Ammon's horn (tissue), 1 donor: Measurements from ENCODE around the gene SDC1.

Experiments used
- DNase-seq: peaks from one replicate; pipeline ENCODE4 v3.0.0-alpha.2; 2016; ENCODE audit warnings: low spot score

SDC1 gene

GRCh38 chr2:20169796-20170703 lies 54.9 kb downstream of the SDC1 start:
- no peak for DNase-seq

GRCh38 chr2:20168727-20169696 lies 55.9 kb downstream of the SDC1 start:
- no peak for DNase-seq

- no peak for DNase-seq
Measured at GRCh38 chr2:20168048-20168726, 56.7 kb downstream of the SDC1 start.

GRCh38 chr2:20167356-20167755 lies 57.6 kb downstream of the SDC1 start:
- no peak for DNase-seq

- no peak for DNase-seq
Measured at GRCh38 chr2:20165677-20166509, 59.0 kb downstream of the SDC1 start.

GRCh38 chr2:20164734-20165478 lies 60.0 kb downstream of the SDC1 start:
- DNase-seq, result no peak

GRCh38 chr2:20164061-20164733 lies 60.7 kb downstream of the SDC1 start:
- no peak for DNase-seq

- DNase-seq, result no peak
Measured at GRCh38 chr2:20159411-20160070, 65.4 kb downstream of the SDC1 start.

GRCh38 chr2:20157193-20157891 lies 67.6 kb downstream of the SDC1 start:
- no peak for DNase-seq

GRCh38 chr2:20156836-20157192 lies 68.1 kb downstream of the SDC1 start:
- no peak for DNase-seq

GRCh38 chr2:20156076-20156759 lies 68.7 kb downstream of the SDC1 start:
- DNase-seq, result no peak

- DNase-seq, result no peak
Measured at GRCh38 chr2:20153131-20153851, 71.6 kb downstream of the SDC1 start.

- no peak for DNase-seq
Measured at GRCh38 chr2:20150806-20151571, 73.9 kb downstream of the SDC1 start.
